OCI-LY1 (cell line): Measurements from ENCODE around the gene LSAMP.

Experiments
- H2AFZ ChIP-seq: fragments of 200-600 bp; sonication (generic), shearing (Covaris generic); 2 replicates; pipeline ENCODE4 v1.6.0; 2014; ENCODE audit warnings: antibody characterized with exemption, mild to moderate bottlenecking, low read length
- H3F3A ChIP-seq: fragments of 200-600 bp; sonication (generic), shearing (Covaris generic); 2 replicates; pipeline ENCODE4 v1.6.0; 2014; ENCODE audit warnings: mild to moderate bottlenecking, antibody characterized with exemption, low read length, moderate library complexity; ENCODE audit not compliant: insufficient read depth
- H3K27ac ChIP-seq: fragments of 200-600 bp; sonication (generic); 2 replicates; pipeline ENCODE4 v1.5.1; 2014; ENCODE audit warnings: low read length, mixed run types, mild to moderate bottlenecking, low read depth; ENCODE audit not compliant: poor library complexity, severe bottlenecking
- H3K27me3 ChIP-seq: fragments of 200-600 bp; sonication (generic); 2 replicates; pipeline ENCODE4 v1.6.0; 2014; ENCODE audit warnings: antibody characterized with exemption, mild to moderate bottlenecking, low read length, moderate library complexity; ENCODE audit not compliant: insufficient read depth
- H3K36me3 ChIP-seq: fragments of 200-600 bp; sonication (generic); 2 replicates; pipeline ENCODE4 v1.6.1; 2014; ENCODE audit warnings: mild to moderate bottlenecking, antibody characterized with exemption, low read length, moderate library complexity, mixed read lengths; ENCODE audit not compliant: insufficient read depth
- H3K4me1 ChIP-seq: fragments of 200-600 bp; sonication (generic); 2 replicates; pipeline ENCODE4 v1.5.1; 2014; ENCODE audit warnings: mild to moderate bottlenecking, low read length, moderate library complexity; ENCODE audit not compliant: insufficient read depth, severe bottlenecking
- H3K4me2 ChIP-seq: fragments of 200-600 bp; sonication (generic), shearing (Covaris generic); 2 replicates; pipeline ENCODE4 v1.6.1; 2014; ENCODE audit warnings: low read length
- H3K4me3 ChIP-seq: fragments of 200-600 bp; sonication (generic); 2 replicates; pipeline ENCODE4 v1.5.1; 2014; ENCODE audit warnings: low read length, low read depth, mild to moderate bottlenecking, mixed read lengths; ENCODE audit not compliant: poor library complexity, severe bottlenecking
- H3K79me2 ChIP-seq: fragments of 200-600 bp; shearing (Covaris generic); 2 replicates; pipeline ENCODE4 v1.6.1; 2016; ENCODE audit warnings: mixed run types, low read length, mixed read lengths; ENCODE audit not compliant: insufficient read depth
- H3K9ac ChIP-seq: fragments of 200-600 bp; sonication (generic), shearing (Covaris generic); 2 replicates; pipeline ENCODE4 v1.6.1; 2014; ENCODE audit warnings: mild to moderate bottlenecking, low read length, mixed read lengths
- H3K9me2 ChIP-seq: fragments of 200-600 bp; sonication (generic), shearing (Covaris generic); 2 replicates; pipeline ENCODE4 v1.6.1; 2014; ENCODE audit warnings: low read depth, mild to moderate bottlenecking, low read length, mixed read lengths
- H3K9me3 ChIP-seq: fragments of 200-600 bp; shearing (Covaris generic); 2 replicates; pipeline ENCODE4 v1.6.1; 2014; ENCODE audit warnings: low read length, mixed read lengths
- H4K20me1 ChIP-seq: fragments of 200-600 bp; sonication (generic), shearing (Covaris generic); 2 replicates; pipeline ENCODE4 v1.6.0; 2016; ENCODE audit warnings: mild to moderate bottlenecking, low read length; ENCODE audit not compliant: insufficient read depth
- CTCF ChIP-seq: fragments of 200-600 bp; sonication (generic), shearing (Covaris generic); IDR thresholded peaks from 2 replicates; pipeline ENCODE4 v1.5.1; 2017; ENCODE audit warnings: mild to moderate bottlenecking, antibody characterized with exemption, low read length, moderate library complexity, mixed read lengths
- EZH2 ChIP-seq: fragments of 200-600 bp; sonication (generic), shearing (Covaris generic); IDR thresholded peaks from 2 replicates; pipeline ENCODE4 v1.8.0; 2017; ENCODE audit warnings: borderline replicate concordance, mixed run types, mild to moderate bottlenecking, antibody characterized with exemption, low read length, moderate library complexity, mixed read lengths

LSAMP gene

GRCh38 chr3:116267116-116267515 is 178.2 kb downstream of the LSAMP start:
- no peak overlapping the region for H3K9ac ChIP-seq
- H3K9me2 ChIP-seq, result no peaks in the 10 kb centered on the region
- H3K4me1 ChIP-seq, result no peaks in the 10 kb centered on the region
- H4K20me1 ChIP-seq, result no peaks in the 10 kb centered on the region
- no peak overlapping the region for H2AFZ ChIP-seq
- H3K79me2 ChIP-seq, result no peaks in the 10 kb centered on the region
- no peak overlapping the region for H3K27ac ChIP-seq
- no peaks in the 10 kb centered on the region for H3F3A ChIP-seq
- no peak overlapping the region for H3K4me2 ChIP-seq
- no peaks in the 10 kb centered on the region for H3K27me3 ChIP-seq
- no peak overlapping the region for H3K4me3 ChIP-seq
- no peaks in the 10 kb centered on the region for H3K9me3 ChIP-seq
- H3K36me3 ChIP-seq, result no peaks in the 10 kb centered on the region
- TF ChIP-seq EZH2, result no peak

- H3K9me2 ChIP-seq, result no peaks in the 10 kb centered on the region
- H2AFZ ChIP-seq, result no peak overlapping the region
- no peaks in the 10 kb centered on the region for H4K20me1 ChIP-seq
- no peaks in the 10 kb centered on the region for H3K27me3 ChIP-seq
- no peak overlapping the region for H3K27ac ChIP-seq
- H3K9ac ChIP-seq, result no peak overlapping the region
- no peaks in the 10 kb centered on the region for H3K36me3 ChIP-seq
- no peak overlapping the region for H3K4me2 ChIP-seq
- H3K9me3 ChIP-seq, result no peaks in the 10 kb centered on the region
- no peaks in the 10 kb centered on the region for H3F3A ChIP-seq
- no peaks in the 10 kb centered on the region for H3K4me1 ChIP-seq
- no peak overlapping the region for H3K4me3 ChIP-seq
- H3K79me2 ChIP-seq, result no peaks in the 10 kb centered on the region
- no peak for TF ChIP-seq EZH2
- no peak for TF ChIP-seq CTCF
Observed at GRCh38 chr3:116265976-116266584, 179.2 kb downstream of the LSAMP start.

GRCh38 chr3:116265320-116265695 is 180.0 kb downstream of the LSAMP start:
- Histone ChIP-seq H3K9ac (no peak overlapping the region), H3F3A (no peaks in the 10 kb centered on the region), H3K4me3 (no peak overlapping the region), H3K4me1 (no peaks in the 10 kb centered on the region), H3K79me2 (no peaks in the 10 kb centered on the region), H4K20me1 (no peaks in the 10 kb centered on the region), H3K27me3 (no peaks in the 10 kb centered on the region), H2AFZ (no peak overlapping the region), H3K36me3 (no peaks in the 10 kb centered on the region), H3K27ac (no peak overlapping the region), H3K9me3 (no peaks in the 10 kb centered on the region), H3K4me2 (no peak overlapping the region), H3K9me2 (no peaks in the 10 kb centered on the region)
- TF ChIP-seq EZH2 (no peak), CTCF (no peak)
